Fibroblast of pulmonary artery (primary cell): Measurements from ENCODE around the gene MUC4.

Experiments
- DNase-seq: peaks from one replicate; pipeline ENCODE4 v3.0.0-alpha.2; 2010; ENCODE audit warnings: low read depth
- H3K4me3 ChIP-seq: replicated peaks from 2 replicates; pipeline ENCODE4 v1.5.1; 2011; ENCODE audit warnings: low read depth, mild to moderate bottlenecking, control low read depth, low read length, moderate library complexity
- CTCF ChIP-seq: IDR thresholded peaks from 2 replicates; pipeline ENCODE4 v1.5.1; 2011; ENCODE audit warnings: mild to moderate bottlenecking, control low read depth, low read length, inconsistent platforms; ENCODE audit errors: missing control alignments

MUC4 gene

GRCh38 chr3:195761567-195762248, 50.0 kb downstream of the MUC4 start:
- DNase-seq = no peak
- TF ChIP-seq CTCF = no peak
- H3K4me3 ChIP-seq = no peak overlapping the region

- no peak overlapping the region for H3K4me3 ChIP-seq
- TF ChIP-seq CTCF = no peak
- DNase-seq = no peak
Observed at GRCh38 chr3:195761123-195761566, 50.6 kb downstream of the MUC4 start.

GRCh38 chr3:195760345-195761122, 51.2 kb downstream of the MUC4 start:
- no peak for DNase-seq
- H3K4me3 ChIP-seq = no peak overlapping the region
- no peak for TF ChIP-seq CTCF

GRCh38 chr3:195758721-195759353, 52.9 kb downstream of the MUC4 start:
- TF ChIP-seq CTCF = no peak
- no peak for DNase-seq
- no peak overlapping the region for H3K4me3 ChIP-seq

- no peak for DNase-seq
- TF ChIP-seq CTCF = no peak
Observed at GRCh38 chr3:195757827-195758226, 53.9 kb downstream of the MUC4 start.

GRCh38 chr3:195757438-195757770, 54.3 kb downstream of the MUC4 start:
- no peak overlapping the region for H3K4me3 ChIP-seq
- no peak for TF ChIP-seq CTCF

More at GRCh38 chr3:195757827-195758226, 53.9 kb downstream of the MUC4 start:
- no peak overlapping the region for H3K4me3 ChIP-seq

More at GRCh38 chr3:195757438-195757770, 54.3 kb downstream of the MUC4 start:
- DNase-seq = no peak
